GM10266 (cell line): ENCODE results near the gene SMIM24.

Experiments used
- DNase-seq: peaks from one replicate; pipeline ENCODE4 v3.0.0; 2012; ENCODE audit errors: extremely low spot score
- CTCF ChIP-seq: IDR thresholded peaks from 2 replicates; pipeline ENCODE4 v1.5.1; 2012; ENCODE audit warnings: mild to moderate bottlenecking, low read depth; ENCODE audit not compliant: control insufficient read depth, insufficient read depth; ENCODE audit errors: missing control alignments

The SMIM24 gene

DNA sequence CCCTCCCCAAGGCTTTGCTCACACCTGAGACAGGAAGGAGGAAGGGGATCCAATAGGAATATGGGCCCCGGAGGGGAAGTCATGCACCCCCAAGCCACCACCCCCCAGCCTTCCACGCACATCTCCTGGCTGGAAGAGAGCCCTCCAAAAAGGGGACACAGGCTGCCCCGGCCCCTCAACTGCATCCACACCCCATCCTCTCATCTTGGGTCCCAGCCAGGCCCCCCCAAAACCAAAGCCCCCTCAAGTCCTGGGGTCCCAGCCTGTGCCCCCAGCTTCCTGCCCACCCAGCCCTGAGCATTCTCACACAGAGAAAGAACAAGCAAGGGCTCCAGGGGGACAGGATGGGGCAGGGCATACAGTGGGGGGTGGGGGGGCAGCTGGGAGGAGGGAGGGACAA is 12.1 kb downstream of the SMIM24 start:
- TF ChIP-seq CTCF = no peak
- no peak for DNase-seq

- no peak for TF ChIP-seq CTCF
- no peak for DNase-seq
Measured at GRCh38 chr19:3467437-3468198, 12.7 kb downstream of the SMIM24 start.

GRCh38 chr19:3466635-3467034 is 13.7 kb downstream of the SMIM24 start:
- DNase-seq = no peak
- no peak for TF ChIP-seq CTCF

DNA sequence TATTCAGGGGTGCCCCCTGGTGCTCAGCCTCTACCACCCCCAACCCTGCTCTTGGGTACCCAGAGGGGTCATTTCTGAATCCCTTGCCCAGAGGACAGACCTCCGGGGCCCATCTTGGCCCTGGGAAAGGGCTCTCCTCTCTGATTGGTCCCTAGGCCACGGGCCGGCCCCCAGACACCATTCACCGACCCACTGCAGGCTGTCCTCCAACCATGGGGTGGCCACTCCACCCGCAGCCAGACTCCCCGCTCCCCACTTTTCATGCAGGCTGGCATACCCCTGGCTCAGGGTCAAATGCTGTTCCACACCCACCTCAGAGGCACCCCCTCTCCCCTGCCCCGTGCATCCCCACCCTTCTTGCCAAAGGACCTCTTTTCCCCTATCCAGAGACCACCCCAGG is 14.8 kb downstream of the SMIM24 start:
- DNase-seq = no peak
- TF ChIP-seq CTCF = no peak

DNA sequence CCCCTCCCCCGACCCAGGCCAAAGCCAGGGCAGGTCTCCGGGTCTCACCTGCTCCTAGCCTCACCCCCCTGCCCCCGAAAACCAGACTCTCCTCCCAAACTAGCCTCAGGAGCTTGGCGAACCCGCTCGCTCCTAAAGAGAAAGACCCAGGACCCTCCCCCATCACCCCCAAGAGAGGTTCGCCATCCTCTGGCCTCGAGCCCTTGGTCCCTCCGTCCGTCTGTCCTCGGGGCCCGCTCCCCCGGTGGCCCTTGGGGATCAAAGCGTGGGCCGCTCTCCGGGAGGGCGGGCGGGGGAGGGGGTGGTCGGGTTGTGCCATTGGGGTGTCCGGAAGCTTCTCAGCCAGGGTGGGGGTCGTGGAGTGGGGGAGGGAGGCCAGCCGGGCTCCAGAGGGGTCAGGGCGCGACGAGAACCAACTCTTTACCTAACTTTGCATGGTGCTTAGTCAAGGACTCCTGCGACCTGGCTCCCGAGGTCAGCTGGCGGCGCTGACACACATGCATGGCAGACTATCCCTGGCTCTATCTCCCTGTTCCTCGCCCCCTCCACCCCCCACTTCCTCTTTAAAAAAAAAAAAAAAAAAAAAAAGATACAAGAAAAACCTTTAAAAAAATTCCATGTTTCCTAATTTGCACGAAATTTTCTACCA is 15.6 kb downstream of the SMIM24 start:
- no peak for DNase-seq
- TF ChIP-seq CTCF = no peak

DNA sequence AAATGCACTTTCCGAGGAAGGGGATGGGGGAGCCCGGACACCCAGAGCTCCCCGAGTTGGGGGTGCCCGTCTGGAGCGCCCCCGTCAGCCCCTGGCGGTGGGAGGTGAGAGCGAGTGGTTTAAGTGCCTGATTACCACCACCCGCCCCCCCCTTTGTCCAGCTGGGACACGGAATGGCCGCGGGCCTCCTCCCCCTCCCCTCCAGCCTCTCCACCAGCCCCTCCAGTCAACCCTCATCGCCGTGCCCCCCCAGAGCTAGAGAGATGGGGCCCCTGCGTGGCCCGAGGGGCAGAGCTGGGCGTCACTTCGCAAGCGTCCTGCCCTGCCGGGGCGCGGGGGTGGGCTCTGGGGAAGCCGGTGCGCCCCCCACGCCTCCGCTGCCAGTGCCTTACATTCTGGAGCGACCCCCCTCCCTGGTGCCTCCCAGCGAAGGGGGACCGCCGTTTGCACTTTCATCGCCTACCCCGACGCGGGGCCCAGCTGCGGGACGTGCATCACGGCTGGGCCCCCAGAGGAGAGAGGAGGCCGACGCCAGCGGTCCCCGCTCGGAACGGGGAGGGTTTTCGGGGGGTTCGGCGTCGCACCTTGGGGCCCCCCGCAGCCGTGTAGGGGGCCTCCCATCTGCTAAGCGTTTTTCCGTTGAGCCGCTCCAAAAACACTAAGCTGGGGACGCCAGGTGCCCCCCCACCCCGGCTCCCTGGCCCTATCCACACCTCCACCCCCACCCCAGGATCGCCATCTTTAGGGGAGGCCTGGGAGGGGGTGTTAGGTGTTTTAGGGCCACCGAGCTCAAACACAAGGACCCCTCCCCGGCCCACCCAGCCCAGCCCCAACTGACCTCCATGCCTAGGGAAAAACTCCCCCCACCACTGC is 16.4 kb downstream of the SMIM24 start:
- no peak for DNase-seq
- no peak for TF ChIP-seq CTCF
